Right lobe of liver (tissue), 4 donors: Measurements from ENCODE around the gene JAM2.
"Not testable (repeated sequence)": the region's sequence is repeated elsewhere in the genome, so short reads cannot be mapped to it uniquely, and the experiment has no call there.

Source experiments
- POLR2A ChIP-seq: fragments of 450-650 bp; IDR thresholded peaks from one replicate; pipeline ENCODE4 v1.6.1; 2017; ENCODE audit warnings: antibody characterized with exemption, mild to moderate bottlenecking
- TF ChIP-seq, protein P1 (sequence below), 4 donors: fragments of 200-600 bp in 3 of 4; fragments of 450-650 bp in 1 of 4; IDR thresholded peaks; one replicate each; pipeline versions ENCODE4 v1.5.1 to v1.8.0; 2016 to 2022; ENCODE audit warnings: antibody characterized with exemption in 4 of 4, mild to moderate bottlenecking in 2 of 4
- donor health status: DM: no; HTN: no; CAD: no.
- donor health status: DM: no; HTN: no; CAD: no.
- donor health status: DM: no; HTN: yes; CAD: no.

DNA sequence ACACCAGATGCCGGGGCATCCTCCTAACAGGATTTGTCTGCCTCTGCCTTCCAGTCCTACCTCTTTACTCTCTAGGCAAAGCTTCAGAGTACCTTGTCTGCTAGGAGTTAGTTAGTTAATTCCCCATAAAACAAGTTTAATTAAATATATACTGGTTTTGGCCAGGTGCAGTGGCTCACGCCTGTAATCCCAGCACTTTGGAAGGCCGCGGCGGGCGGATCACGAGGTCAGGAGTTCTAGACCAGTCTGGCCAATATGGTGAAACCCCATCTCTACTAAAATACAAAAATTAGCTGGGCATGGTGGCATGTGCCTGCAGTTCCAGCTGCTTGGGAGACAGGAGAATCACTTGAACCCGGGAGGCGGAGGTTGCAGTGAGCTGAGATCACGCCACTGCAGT, 75.0 kb downstream of the JAM2 start:
- TF ChIP-seq, protein P1, sequence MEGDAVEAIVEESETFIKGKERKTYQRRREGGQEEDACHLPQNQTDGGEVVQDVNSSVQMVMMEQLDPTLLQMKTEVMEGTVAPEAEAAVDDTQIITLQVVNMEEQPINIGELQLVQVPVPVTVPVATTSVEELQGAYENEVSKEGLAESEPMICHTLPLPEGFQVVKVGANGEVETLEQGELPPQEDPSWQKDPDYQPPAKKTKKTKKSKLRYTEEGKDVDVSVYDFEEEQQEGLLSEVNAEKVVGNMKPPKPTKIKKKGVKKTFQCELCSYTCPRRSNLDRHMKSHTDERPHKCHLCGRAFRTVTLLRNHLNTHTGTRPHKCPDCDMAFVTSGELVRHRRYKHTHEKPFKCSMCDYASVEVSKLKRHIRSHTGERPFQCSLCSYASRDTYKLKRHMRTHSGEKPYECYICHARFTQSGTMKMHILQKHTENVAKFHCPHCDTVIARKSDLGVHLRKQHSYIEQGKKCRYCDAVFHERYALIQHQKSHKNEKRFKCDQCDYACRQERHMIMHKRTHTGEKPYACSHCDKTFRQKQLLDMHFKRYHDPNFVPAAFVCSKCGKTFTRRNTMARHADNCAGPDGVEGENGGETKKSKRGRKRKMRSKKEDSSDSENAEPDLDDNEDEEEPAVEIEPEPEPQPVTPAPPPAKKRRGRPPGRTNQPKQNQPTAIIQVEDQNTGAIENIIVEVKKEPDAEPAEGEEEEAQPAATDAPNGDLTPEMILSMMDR (IDR thresholded peaks at IDR 0.05), result not testable (repeated sequence)
- not testable (repeated sequence) for TF ChIP-seq POLR2A
